Ureter (tissue), 1 donor: ENCODE data around the gene MAPKAPK3. TPM values are rescaled to one million over a fixed set of nuclear protein-coding genes. Genes with fewer than 3 reads are reported as not detected.

ENCODE experiments used
- DNase-seq: peaks from one replicate; pipeline ENCODE4 v3.0.0-alpha.2; 2020; ENCODE audit warnings: low spot score
- total RNA-seq: library from RNA; stranded (reverse); gene quantifications from one replicate; pipeline ENCODE4 v1.2.4, GENCODE V29; 2023
- donor health status: DM: yes; HTN: yes; CAD: no.

The MAPKAPK3 gene
- total RNA-seq, 1 donor from 2014 or later: 34.8 TPM

- DNase-seq: no peak
These were observed 8.7 kb upstream of the MAPKAPK3 start for GRCh38 chr3:50608278-50608677.

DNA sequence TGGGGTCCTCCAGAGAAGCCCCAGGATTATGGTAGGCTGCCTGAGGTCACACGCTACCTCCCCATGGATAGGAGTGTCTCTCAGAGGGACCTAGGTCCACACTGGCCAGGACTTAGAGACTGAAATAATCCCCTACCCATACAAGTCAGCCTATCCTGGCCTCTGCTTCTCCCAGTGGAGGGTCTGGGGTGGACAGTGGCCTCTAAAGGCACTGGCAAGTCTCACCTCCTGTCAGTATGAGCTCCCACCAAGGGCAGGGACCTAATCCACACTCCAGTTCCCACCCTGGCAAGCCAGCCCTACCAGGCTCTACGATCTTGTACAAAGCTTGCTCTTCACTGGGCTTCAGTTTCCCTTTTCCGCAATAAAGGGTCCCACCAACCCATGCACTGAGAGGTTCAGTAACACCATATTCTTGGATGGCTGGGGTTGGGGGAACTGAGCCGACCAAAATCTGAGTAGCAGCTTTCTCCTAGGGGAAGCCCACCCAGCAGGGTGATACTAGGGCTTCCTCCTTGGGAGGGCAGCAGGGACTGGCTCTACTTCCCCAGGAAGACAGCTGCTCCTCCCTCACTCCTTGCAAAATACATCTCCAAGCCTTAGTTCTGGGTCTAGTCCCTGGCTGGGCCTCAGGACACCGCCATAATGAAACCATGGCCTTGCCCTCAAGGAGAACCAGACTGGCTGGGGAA is 7.7 kb upstream of the MAPKAPK3 start:
- DNase-seq: no peak

DNA sequence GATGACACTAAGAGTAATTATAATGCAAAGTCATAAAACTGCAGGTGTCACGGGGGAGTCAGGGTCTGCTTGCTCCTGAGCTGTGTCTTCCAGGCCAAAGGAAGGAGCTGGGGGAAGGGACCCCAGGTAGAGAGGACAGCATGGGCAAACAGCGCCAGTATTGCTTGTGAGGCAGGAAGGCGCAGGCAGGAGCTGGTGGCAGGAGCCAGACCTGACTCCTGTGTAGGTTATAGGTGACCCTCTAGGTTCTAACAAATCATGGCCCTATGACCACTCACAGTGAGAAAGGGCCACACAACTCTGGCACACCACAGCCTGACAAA is 7.2 kb upstream of the MAPKAPK3 start:
- no peak for DNase-seq

DNA sequence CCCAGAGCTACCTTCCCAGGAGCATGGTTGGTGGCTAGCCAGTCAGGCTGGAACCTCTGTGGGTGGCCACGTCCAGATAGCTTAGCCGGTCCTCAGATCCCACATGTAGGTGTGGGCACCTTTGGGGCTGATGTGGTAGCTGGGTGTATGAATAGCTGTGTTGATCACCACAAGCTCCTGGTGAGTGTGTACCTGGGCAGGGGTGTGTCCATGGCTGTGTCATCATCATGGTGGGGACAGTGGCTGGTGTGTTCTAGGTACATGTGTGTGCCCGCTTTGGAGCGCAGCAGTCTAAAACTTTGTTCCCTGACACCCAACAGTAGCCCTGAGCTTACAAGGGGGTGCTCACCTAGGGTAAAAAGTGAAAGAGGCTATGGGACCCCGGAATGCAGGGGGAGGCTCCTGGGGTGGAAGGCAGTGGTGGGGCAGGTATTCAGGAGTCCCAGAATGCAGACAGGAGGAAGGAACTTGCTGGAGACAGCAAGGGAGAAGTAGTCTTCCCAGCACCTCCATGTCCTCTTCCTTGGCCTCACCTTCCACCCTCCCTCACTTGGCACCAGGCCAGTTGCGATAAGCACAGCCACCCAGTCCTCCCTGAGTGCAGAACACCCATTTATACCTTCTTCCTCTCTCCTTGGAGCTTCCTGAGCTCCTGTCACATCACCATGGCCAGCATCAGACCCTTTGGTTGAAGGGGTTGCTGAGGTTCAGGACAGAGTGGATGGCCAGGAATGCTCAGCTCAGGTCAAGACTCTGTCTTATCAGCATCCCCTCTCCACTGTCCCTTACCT is 6.6 kb upstream of the MAPKAPK3 start:
- DNase-seq: peak; percentile 81

- DNase-seq: no peak
These were observed 5.9 kb upstream of the MAPKAPK3 start for GRCh38 chr3:50610992-50611463.

GRCh38 chr3:50611464-50612233 is 5.3 kb upstream of the MAPKAPK3 start, which contains the start of gene CISH:
CISH (minus strand) TSS chr3:50611774; CDS start chr3:50611650, 124 bp downstream.
- peak; percentile 96 for DNase-seq

DNA sequence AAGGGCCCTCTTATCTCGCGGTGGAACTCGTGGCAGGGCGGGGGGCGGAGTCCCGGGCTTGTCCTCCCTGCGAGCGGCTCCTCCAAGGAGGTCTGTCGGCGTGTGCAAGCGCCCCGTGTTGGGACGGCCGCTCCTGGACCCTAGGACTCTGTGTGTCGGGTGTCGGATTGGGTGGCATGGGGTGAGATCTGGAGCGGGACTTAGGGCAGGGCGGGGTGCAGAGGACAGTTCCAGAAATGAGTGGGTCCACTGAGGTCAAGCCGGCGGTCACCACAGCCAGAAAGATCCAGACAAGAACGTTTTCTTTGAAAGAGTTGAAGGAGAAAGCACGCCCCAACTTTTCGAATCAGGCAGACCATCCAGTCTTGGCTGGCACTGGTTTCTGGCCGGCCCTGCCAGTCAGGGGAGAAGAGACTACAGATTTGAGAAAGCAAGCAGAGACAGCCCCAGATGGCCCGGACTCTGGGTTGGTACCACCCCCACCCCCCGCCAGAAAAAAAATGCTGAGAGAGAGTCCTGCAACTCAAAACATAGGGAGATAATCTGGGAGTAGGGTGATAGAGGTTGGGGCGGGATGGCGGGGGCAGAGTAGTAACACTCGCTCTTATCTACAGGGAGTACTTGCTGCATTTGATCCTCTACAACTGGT is 4.6 kb upstream of the MAPKAPK3 start:
- DNase-seq: no peak

DNA sequence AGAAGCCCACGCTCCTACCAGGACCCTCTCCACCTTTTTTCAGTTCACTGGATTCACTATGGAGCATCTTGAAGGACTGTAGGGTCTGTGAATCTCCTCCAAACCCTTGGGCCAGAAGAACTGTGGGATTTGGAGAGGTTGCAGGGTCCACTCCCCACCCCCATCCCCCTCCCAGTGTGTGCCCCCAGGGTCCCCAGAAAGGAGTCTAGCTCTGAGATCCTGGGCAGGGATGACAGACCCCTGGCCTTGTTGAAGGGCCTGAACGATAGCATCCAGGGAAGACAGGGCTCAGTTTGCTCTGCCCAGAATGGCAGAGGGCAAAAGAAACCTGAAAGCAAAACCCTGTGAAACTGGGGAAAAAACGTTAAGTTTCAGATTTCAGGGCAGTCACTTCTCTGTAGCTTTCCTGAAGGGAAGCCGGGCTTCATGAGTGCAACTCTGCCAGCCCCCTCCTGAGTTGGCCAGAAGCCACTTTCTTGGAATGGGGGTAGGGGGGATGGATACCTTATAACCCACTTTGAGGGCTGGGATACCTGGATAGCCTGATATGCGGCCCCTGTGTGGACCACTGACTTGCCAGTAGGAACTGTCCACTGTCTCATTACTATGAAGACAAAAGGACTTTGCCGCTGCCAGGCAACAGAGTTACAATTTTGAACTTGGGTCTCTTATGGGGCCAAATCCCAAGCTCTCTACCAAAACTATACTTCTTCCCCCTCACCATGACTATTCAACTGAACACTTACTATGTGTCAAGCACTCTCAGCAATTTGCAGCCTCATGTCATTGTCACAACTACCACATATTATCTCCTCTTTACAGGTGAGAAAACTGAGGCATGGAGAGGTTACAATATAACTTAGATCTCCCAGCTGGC is 3.7 kb upstream of the MAPKAPK3 start:
- no peak for DNase-seq

DNA sequence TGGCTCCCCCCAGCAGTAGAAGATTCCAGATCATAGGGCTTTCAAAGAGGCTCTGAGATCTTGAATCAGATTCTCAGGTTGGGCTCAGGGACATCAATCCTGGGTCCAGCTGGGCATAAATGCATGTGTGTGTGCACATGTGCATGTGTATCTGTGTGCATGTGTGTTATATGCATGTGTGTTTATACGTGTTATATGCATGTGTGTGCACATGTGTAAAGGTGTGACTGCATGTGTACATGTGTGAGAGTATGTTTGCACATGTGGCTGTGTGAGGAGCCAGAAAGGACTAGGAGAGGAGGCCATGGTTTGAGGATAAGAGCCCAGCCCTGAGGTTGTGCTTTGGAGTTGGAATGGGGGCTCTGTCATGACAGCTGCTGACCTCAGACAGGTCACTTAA is 1.8 kb upstream of the MAPKAPK3 start:
- DNase-seq: no peak

DNA sequence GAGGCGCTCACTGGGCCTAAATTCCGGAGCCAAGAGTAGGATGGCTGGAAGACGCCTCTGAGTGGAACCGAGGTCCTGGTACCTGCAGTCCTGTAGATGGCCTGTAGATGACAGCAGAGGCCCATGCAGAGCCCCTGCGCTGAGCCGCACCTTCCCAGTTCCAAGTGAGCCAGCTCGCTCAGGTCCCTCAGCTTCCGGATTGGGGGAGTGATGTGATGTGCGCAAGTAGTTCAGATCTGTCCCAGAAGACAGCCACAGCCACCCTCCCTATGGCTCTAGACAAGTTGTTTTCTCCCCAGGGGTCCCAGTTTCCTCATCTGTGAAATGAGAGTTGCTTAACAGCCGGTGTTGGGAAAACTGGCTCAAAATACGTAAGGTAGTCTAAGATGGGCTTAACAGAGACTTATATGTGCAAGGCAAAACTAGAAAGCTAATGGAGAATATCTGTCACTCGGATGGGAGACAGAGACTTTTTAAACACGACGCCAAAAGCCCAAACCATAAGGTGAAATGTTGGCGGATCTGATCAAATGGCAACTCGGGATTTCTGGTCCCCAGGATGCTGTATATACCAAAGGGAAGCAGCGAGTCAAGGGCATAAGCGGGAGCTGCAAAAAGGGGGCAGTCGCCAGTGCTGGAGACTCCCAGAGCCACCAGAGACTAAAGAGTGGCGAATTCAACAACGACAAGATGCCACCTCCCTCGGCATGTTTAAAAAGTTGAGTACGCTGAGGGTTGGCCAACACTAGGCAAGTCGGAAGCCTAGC is 765 bp upstream of the MAPKAPK3 start:
- DNase-seq: peak; percentile 89

DNA sequence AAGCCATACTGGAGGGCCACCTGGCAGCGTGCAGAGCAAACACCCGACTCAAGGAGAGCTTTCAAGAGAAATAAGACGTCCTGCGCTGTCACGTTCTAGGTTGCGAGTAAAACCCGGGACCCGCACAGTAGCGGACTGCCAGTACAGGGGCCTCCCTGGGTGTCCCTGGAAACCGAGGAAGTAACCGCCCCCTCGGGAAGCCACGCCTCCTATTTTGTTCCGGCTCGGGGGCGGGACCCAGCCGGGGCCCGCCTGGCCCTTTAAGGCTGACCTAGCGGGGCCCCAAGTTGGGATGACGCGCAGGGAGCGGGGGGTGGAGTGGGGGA is 218 bp upstream of the MAPKAPK3 start:
- DNase-seq: peak; percentile 96

GRCh38 chr3:50617911-50618481 is 1.0 kb downstream of the MAPKAPK3 start:
- DNase-seq: no peak

DNA sequence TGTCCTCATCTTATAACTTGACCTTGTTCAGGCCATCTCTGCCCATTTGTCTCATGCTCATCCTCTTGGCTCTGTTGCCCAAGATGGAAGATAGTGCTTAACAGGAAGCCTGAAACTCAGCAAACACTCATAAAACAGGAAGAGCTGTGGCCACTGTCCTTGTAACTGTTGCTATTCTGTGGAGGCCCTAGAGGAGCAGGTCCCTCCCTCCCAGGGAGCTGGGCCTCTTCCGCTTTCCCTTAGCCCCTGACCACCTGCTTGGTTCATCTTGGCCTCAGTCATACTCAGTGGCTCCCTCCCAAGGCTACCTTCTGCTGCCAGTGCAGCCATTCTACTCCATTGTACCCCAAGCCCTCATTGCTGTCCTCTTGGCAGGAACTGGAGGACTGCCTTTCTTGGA is 3.5 kb downstream of the MAPKAPK3 start:
- DNase-seq: no peak

- DNase-seq: no peak
These were observed 3.9 kb downstream of the MAPKAPK3 start for GRCh38 chr3:50620820-50621219.

- DNase-seq: no peak
These were observed 5.9 kb downstream of the MAPKAPK3 start for GRCh38 chr3:50622881-50623280.

DNA sequence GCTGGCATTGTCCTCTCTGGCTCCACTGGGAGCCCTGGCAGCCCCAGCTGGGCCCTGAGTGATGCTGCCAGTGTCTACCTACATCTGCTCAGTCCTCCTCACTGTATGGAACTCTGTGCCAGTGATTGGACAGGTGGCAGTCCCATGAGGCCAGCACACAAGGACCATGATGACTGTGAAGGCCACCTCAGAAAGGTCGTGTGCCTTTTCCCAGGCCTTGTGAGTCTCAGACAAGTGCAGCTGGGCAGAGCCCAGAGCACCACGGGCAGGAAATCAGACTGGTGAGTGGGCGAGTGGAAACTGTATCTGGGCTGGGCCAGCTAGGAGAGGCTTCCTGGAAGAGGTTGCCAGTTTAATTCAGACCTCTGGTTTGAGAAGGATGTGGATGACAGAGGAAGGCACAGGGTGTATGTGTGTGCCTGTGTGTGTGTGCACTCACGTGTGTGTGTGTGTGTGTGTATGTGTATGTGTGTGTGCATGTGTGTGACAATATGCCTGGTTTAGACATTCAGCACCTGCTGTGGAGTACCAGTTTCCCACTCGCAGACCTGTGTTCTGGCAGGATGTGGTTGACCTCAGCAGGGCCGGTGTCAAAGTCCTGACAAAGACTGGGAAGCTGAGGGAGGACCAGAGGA is 7.0 kb downstream of the MAPKAPK3 start:
- no peak for DNase-seq

GRCh38 chr3:50624634-50625033 is 7.7 kb downstream of the MAPKAPK3 start:
- DNase-seq: no peak

DNA sequence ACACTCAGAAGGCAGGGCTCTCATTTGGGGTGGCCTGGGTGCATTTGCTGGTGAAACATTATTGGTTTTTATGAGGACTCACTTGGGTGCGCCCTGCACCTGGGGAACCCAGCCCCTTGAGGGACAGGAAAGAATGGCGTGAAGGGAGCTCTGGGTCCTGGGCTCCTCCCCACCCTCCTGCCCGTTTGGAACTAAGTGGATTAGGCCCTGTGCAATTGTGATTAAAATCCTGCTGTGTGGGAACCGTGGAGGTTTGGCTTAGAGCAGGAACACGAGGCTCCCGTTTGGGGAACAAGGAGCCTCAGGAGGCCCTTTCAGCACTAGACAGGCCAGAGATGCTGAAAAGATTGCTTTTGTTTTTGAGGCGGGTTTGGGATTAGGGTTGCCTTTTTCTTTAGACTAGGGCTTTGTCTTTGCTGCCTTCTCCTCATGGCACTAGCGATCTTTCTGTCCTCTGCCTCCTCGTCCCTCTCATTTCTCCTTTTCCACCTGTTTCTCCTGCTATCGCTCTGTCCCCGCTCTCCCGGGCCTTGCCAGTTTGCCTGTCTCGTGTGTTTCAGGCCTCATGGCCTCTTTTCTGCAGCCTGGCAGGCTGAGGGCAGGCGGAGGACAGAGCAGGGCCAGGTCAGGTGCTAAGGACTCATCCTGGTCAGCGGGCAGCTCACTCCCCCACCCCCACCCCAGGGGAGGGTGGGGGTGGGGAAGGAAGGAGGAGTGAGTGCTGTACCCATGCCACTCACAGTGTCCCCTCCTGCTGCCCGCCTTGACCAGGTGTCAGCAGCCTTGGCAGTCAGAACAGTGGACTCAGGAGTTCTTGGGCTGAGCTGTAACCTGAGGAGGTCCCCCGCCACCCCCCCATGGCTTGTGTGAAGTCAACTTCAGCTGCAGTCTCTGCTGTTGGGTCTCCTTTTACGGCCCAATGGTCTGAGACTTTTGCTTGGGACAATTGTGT is 8.6 kb downstream of the MAPKAPK3 start:
- no peak for DNase-seq
